Gastrocnemius medialis (tissue), 4 donors: ENCODE results near the gene EDEM1.

Source experiments
- CTCF ChIP-seq, 5 experiments: fragments of 450-650 bp in 3 of 5; fragments of 200-600 bp in 2 of 5; sonication (generic) in 2 of 5; IDR thresholded peaks in 4 of 5; conservative IDR thresholded peaks in 1 of 5; 1 replicate in 4 of 5; 2 replicates in 1 of 5; pipeline ENCODE4 v1.5.1; 2016 to 2019; ENCODE audit warnings: antibody characterized with exemption in 5 of 5, mild to moderate bottlenecking in 3 of 5, moderate library complexity in 3 of 5
- POLR2A ChIP-seq, 2 donors: fragments of 450-650 bp; IDR thresholded peaks; one replicate each; pipeline ENCODE4 v1.6.1; 2017; ENCODE audit warnings: antibody characterized with exemption in 2 of 2, mild to moderate bottlenecking in 2 of 2, moderate library complexity in 2 of 2

GRCh38 chr3:5260992-5261501, 73.5 kb downstream of the EDEM1 start:
- TF ChIP-seq POLR2A (IDR thresholded peaks at IDR 0.05) (no peak), CTCF (IDR thresholded peaks at IDR 0.05 in 4 of 5, conservative IDR thresholded peaks at IDR 0.05 in 1 of 5) (no peak)
